SK-N-SH (cell line): Measurements from ENCODE around the gene CCM2. TPM values are rescaled to one million over a fixed set of nuclear protein-coding genes. Genes with fewer than 3 reads are reported as not detected.

ENCODE experiments used
- CTCF ChIA-PET: fragments of 300-600, 350-600 bp; formaldehyde crosslinking; extraction: SDS; loops from one replicate; lab custom pipeline; 2021; lab: Yijun Ruan, JAX
- POLR2A ChIA-PET: fragments of 350-600 bp; sonication (Branson Sonifier 250); formaldehyde crosslinking; extraction: SDS; loops from one replicate; lab custom pipeline; 2020; ENCODE audit warnings: antibody characterized with exemption, inconsistent platforms; lab: Yijun Ruan, JAX
- DNase-seq: peaks from one replicate; pipeline ENCODE4 v3.0.0; 2012
- H2AFZ ChIP-seq: fragments of 200-600 bp; sonication (generic); 2 replicates; pipeline ENCODE4 v1.8.1; 2016; ENCODE audit warnings: antibody characterized with exemption, mild to moderate bottlenecking, low read depth
- H3F3A ChIP-seq: fragments of 200-600 bp; sonication (generic); replicated peaks from 2 replicates; pipeline ENCODE3; 2016; ENCODE audit warnings: antibody characterized with exemption, mild to moderate bottlenecking; ENCODE audit not compliant: insufficient read depth
- H3K27ac ChIP-seq, 2 experiments: fragments of 200-500 bp in 1 of 2; fragments of 200-600 bp in 1 of 2; sonication (Bioruptor generic) in 1 of 2; sonication (generic), shearing (Covaris generic) in 1 of 2; 2 replicates each; pipeline versions ENCODE4 v1.5.1 to v1.6.1; 2014 to 2016; ENCODE audit warnings: low read depth in 2 of 2, inconsistent platforms in 1 of 2, low read length in 1 of 2, mild to moderate bottlenecking in 1 of 2, mixed read lengths in 1 of 2
- H3K27me3 ChIP-seq: fragments of 200-600 bp; sonication (generic), shearing (Covaris generic); 2 replicates; pipeline ENCODE4 v1.6.1; 2016; ENCODE audit warnings: mixed run types; ENCODE audit not compliant: insufficient read depth
- H3K36me3 ChIP-seq, 2 experiments: fragments of 200-500 bp in 1 of 2; fragments of 200-600 bp in 1 of 2; sonication (Bioruptor generic) in 1 of 2; sonication (generic) in 1 of 2; replicated peaks in 1 of 2; 2 replicates each; pipeline versions ENCODE3 to v1.5.1; 2014 to 2016; ENCODE audit warnings: low read length in 1 of 2, mild to moderate bottlenecking in 1 of 2; ENCODE audit not compliant: insufficient read depth in 2 of 2, control insufficient read depth in 1 of 2
- H3K4me1 ChIP-seq, 2 experiments: fragments of 200-500 bp in 1 of 2; fragments of 200-600 bp in 1 of 2; sonication (Bioruptor generic) in 1 of 2; sonication (generic), shearing (Covaris generic) in 1 of 2; 2 replicates each; pipeline versions ENCODE4 v1.5.1 to v1.6.1; 2014 to 2016; ENCODE audit warnings: low read depth in 1 of 2, low read length in 1 of 2, mixed run types in 1 of 2; ENCODE audit not compliant: insufficient read depth in 2 of 2, control insufficient read depth in 1 of 2
- H3K4me2 ChIP-seq: fragments of 200-600 bp; sonication (generic), shearing (Covaris generic); 2 replicates; pipeline ENCODE4 v1.6.1; 2017; ENCODE audit warnings: mixed run types
- H3K4me3 ChIP-seq, 2 experiments: fragments of 200-500 bp in 1 of 2; fragments of 200-600 bp in 1 of 2; sonication (Bioruptor generic) in 1 of 2; sonication (generic), shearing (Covaris generic) in 1 of 2; 2 replicates each; pipeline versions ENCODE4 v1.5.1 to v1.8.1; 2014 to 2016; ENCODE audit warnings: low read depth in 2 of 2, inconsistent platforms in 1 of 2, low read length in 1 of 2, mild to moderate bottlenecking in 1 of 2, mixed read lengths in 1 of 2, moderate library complexity in 1 of 2
- H3K79me2 ChIP-seq: fragments of 200-600 bp; sonication (generic); 2 replicates; pipeline ENCODE4 v1.8.1; 2017; ENCODE audit warnings: mild to moderate bottlenecking; ENCODE audit not compliant: insufficient read depth
- H3K9ac ChIP-seq: fragments of 200-600 bp; sonication (generic); 2 replicates; pipeline ENCODE4 v1.6.1; 2017; ENCODE audit warnings: mixed run types
- H3K9me2 ChIP-seq: fragments of 200-600 bp; sonication (generic); 2 replicates; pipeline ENCODE4 v1.6.1; 2017; ENCODE audit warnings: mixed run types
- H3K9me3 ChIP-seq: fragments of 200-600 bp; sonication (generic); 2 replicates; pipeline ENCODE4 v1.6.1; 2017; ENCODE audit warnings: mixed run types, mild to moderate bottlenecking, moderate library complexity
- H4K20me1 ChIP-seq: fragments of 200-600 bp; sonication (generic); 2 replicates; pipeline ENCODE4 v1.6.1; 2017; ENCODE audit warnings: mild to moderate bottlenecking, mixed run types; ENCODE audit not compliant: insufficient read depth
- CHD2 ChIP-seq: fragments of 150-350 bp; IDR thresholded peaks from 2 replicates; pipeline ENCODE4 v1.6.1; 2018; ENCODE audit warnings: low read length; ENCODE audit not compliant: partially characterized antibody
- ELF1 ChIP-seq: IDR thresholded peaks from 2 replicates; pipeline ENCODE4 v1.4.0; 2012
- FOSL2 ChIP-seq: IDR thresholded peaks from 2 replicates; pipeline ENCODE4 v1.4.0; 2012; ENCODE audit warnings: low read depth, mild to moderate bottlenecking, moderate library complexity, borderline replicate concordance
- FOXJ3 ChIP-seq: sonication (generic); formaldehyde crosslinking; IDR thresholded peaks from 2 replicates; pipeline ENCODE4 v1.5.1; 2020; ENCODE audit warnings: mild to moderate bottlenecking, missing genetic modification reagents
- FOXM1 ChIP-seq: IDR thresholded peaks from 2 replicates; pipeline ENCODE4 v1.4.0; 2012; ENCODE audit warnings: low read depth, mild to moderate bottlenecking
- GATA2 ChIP-seq: sonication (generic); formaldehyde crosslinking; IDR thresholded peaks from 2 replicates; pipeline ENCODE4 v1.5.0; 2020; ENCODE audit warnings: mild to moderate bottlenecking, missing genetic modification reagents
- JUND ChIP-seq: IDR thresholded peaks from 2 replicates; pipeline ENCODE4 v1.4.0; 2012
- MEF2A ChIP-seq: IDR thresholded peaks from 2 replicates; pipeline ENCODE4 v1.4.0; 2012; ENCODE audit warnings: low read depth, borderline replicate concordance
- MXI1 ChIP-seq: IDR thresholded peaks from 2 replicates; pipeline ENCODE4 v1.6.1; 2012; ENCODE audit warnings: mild to moderate bottlenecking, low read depth, low read length, improper control_type of control experiment
- NFIC ChIP-seq: IDR thresholded peaks from 2 replicates; pipeline ENCODE4 v1.4.0; 2012; ENCODE audit warnings: borderline replicate concordance
- NRF1 ChIP-seq: IDR thresholded peaks from 2 replicates; pipeline ENCODE4 v1.6.1; 2012; ENCODE audit warnings: low read depth, mild to moderate bottlenecking, low read length
- RAD21 ChIP-seq: IDR thresholded peaks from 2 replicates; pipeline ENCODE4 v1.6.1; 2012; ENCODE audit warnings: mild to moderate bottlenecking, low read length
- RFX5 ChIP-seq: IDR thresholded peaks from 2 replicates; pipeline ENCODE4 v1.6.1; 2012; ENCODE audit warnings: mild to moderate bottlenecking, improper control_type of control experiment, low read length
- SIN3A ChIP-seq: IDR thresholded peaks from 2 replicates; pipeline ENCODE4 v1.6.1; 2012; ENCODE audit warnings: low read depth, mild to moderate bottlenecking, low read length, moderate library complexity, borderline replicate concordance
- TAF1 ChIP-seq: IDR thresholded peaks from 2 replicates; pipeline ENCODE4 v1.6.1; 2012; ENCODE audit warnings: low read depth, mild to moderate bottlenecking, low read length, moderate library complexity, borderline replicate concordance
- TCF12 ChIP-seq: IDR thresholded peaks from 2 replicates; pipeline ENCODE4 v1.4.0; 2012
- TEAD4 ChIP-seq: IDR thresholded peaks from 2 replicates; pipeline ENCODE4 v1.4.0; 2012; ENCODE audit warnings: mild to moderate bottlenecking, borderline replicate concordance; ENCODE audit not compliant: insufficient read depth
- WGBS: methylation state at CpG from one replicate; pipeline ENCODE4 v1.1.6; 2017; ENCODE audit warnings: low lambda C conversion rate; 5-methylcytosine and 5-hydroxymethylcytosine counted together
- polyA plus RNA-seq, 3 experiments: library from polyadenylated mRNA; depleted of rRNA; stranded (reverse); fragments of >200 nt; gene quantifications; 2 replicates each; pipeline ENCODE4 v1.2.3, GENCODE V29; 2012
- TF ChIP-seq, protein P1 (sequence below): fragments of 150-350 bp; IDR thresholded peaks from 2 replicates; pipeline ENCODE4 v1.6.1; 2017; ENCODE audit warnings: antibody characterized with exemption, low read length, low read depth, borderline replicate concordance
- TF ChIP-seq, protein P2 (sequence below): IDR thresholded peaks from 2 replicates; pipeline ENCODE4 v1.4.0; 2012; ENCODE audit warnings: low read depth
- TF ChIP-seq, protein P3 (sequence below): fragments of 200-600 bp; sonication (generic); IDR thresholded peaks from 2 replicates; pipeline ENCODE4 v1.6.1; 2017; ENCODE audit warnings: antibody characterized with exemption, mild to moderate bottlenecking, moderate library complexity
- TF ChIP-seq, protein P4 (sequence below): IDR thresholded peaks from 2 replicates; pipeline ENCODE4; 2012
- TF ChIP-seq, protein P5 (sequence below): fragments of 150-350 bp; IDR thresholded peaks from 2 replicates; pipeline ENCODE4 v1.6.1; 2016; ENCODE audit warnings: mild to moderate bottlenecking, low read depth, low read length
- TF ChIP-seq, protein P6 (sequence below): IDR thresholded peaks from 2 replicates; pipeline ENCODE4 v1.4.0; 2012; ENCODE audit warnings: low read depth, borderline replicate concordance

CCM2 gene
- polyA plus RNA-seq, 1 of the 3 experiments (the other 2 are of a cell fraction): 83.2 TPM

DNA sequence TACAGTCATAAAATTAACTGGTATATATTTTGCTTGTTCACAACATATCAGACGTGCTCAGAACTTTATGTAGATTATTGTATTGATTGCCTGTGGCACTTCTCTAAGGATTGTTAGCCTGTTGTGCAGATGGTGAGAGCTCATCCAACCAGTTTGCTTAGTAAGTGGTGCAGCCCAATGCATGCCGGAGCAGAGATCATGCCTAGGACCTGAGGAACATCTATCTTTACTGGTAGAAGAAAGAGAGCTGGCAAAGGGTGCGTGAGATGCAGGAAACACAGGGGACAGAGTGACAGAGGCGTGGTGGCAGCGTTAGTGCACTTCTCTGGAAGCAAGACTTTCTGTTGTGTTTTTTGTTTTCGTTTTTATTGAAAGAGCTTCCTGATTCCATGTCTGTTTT lies 35.9 kb downstream of the CCM2 start:
- H3F3A ChIP-seq: no peaks in the 10 kb centered on the region
- H3K27me3 ChIP-seq: no peaks in the 10 kb centered on the region
- peaks cover 11 to 13% of the 10 kb centered on the region in 2 experiments; a peak in 3 of 4 replicates for H3K4me1 ChIP-seq
- no peak for TF ChIP-seq SIN3A
- TF ChIP-seq TAF1: no peak
- no peak for TF ChIP-seq GATA2 (CRISPR knock-in tag)
- TF ChIP-seq MXI1: no peak
- TF ChIP-seq, protein P1, sequence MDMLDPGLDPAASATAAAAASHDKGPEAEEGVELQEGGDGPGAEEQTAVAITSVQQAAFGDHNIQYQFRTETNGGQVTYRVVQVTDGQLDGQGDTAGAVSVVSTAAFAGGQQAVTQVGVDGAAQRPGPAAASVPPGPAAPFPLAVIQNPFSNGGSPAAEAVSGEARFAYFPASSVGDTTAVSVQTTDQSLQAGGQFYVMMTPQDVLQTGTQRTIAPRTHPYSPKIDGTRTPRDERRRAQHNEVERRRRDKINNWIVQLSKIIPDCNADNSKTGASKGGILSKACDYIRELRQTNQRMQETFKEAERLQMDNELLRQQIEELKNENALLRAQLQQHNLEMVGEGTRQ: no peak
- TF ChIP-seq, protein P2, sequence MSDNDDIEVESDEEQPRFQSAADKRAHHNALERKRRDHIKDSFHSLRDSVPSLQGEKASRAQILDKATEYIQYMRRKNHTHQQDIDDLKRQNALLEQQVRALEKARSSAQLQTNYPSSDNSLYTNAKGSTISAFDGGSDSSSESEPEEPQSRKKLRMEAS: no peak
- no peak for TF ChIP-seq NRF1
- no peak for TF ChIP-seq JUND
- no peak for TF ChIP-seq CHD2
- TF ChIP-seq FOXJ3 (CRISPR knock-in tag): no peak
- TF ChIP-seq TCF12: no peak
- TF ChIP-seq FOXM1: no peak
- no peak for TF ChIP-seq RAD21
- 94% methylated on average over 6 of the region's 6 CpGs for WGBS
- CTCF ChIA-PET: interaction anchor here (0.8 to 1.8 kb wide), 4 partner anchors 10 to 100 kb away, joined by 3 to 5 read pairs (median 4); no protein-coding TSS in a partner anchor
- no peak overlapping the region for H3K4me2 ChIP-seq
- H3K79me2 ChIP-seq: peaks cover 85% of the 10 kb centered on the region
- H3K27ac ChIP-seq: no peak overlapping the region
- H3K9ac ChIP-seq: no peak overlapping the region
- H4K20me1 ChIP-seq: peaks cover 31% of the 10 kb centered on the region
- no peaks in the 10 kb centered on the region for H3K9me3 ChIP-seq
- no peaks in the 10 kb centered on the region for H3K9me2 ChIP-seq
- no peak for DNase-seq
- H3K4me3 ChIP-seq: no peak overlapping the region
- no peak overlapping the region for H2AFZ ChIP-seq
- POLR2A ChIA-PET: no interaction called here
- peaks cover 17 to 30% of the 10 kb centered on the region in 2 experiments for H3K36me3 ChIP-seq

DNA sequence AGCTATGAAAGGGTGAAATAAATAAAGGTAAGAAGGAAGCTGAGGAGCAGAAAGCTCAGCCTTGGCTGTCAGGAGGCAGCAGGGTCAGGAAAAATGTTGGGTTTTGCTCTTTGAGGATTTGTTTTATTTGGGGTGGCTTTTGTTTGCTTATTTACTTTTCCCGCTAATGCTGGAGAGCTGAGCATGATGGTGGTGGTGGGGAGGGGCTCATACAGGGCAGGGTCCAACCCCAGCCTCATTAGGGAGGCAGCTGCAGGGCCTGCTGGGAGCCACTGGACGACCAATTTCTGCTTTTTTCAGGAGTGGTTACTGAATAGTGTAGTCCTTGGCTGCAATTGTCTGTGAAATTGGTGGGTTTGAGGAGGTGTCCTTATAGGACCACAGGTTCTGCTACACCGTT lies 36.3 kb downstream of the CCM2 start:
- no peaks in the 10 kb centered on the region for H3K9me2 ChIP-seq
- WGBS: 92% methylated on average over 3 of the region's 3 CpGs
- H3K4me2 ChIP-seq: no peak overlapping the region
- H3K79me2 ChIP-seq: peaks cover 83% of the 10 kb centered on the region
- H3K27me3 ChIP-seq: no peaks in the 10 kb centered on the region
- peaks cover 11 to 13% of the 10 kb centered on the region in 2 experiments; a peak in 3 of 4 replicates for H3K4me1 ChIP-seq
- peaks cover 21 to 34% of the 10 kb centered on the region in 2 experiments for H3K36me3 ChIP-seq
- TF ChIP-seq, protein P3, sequence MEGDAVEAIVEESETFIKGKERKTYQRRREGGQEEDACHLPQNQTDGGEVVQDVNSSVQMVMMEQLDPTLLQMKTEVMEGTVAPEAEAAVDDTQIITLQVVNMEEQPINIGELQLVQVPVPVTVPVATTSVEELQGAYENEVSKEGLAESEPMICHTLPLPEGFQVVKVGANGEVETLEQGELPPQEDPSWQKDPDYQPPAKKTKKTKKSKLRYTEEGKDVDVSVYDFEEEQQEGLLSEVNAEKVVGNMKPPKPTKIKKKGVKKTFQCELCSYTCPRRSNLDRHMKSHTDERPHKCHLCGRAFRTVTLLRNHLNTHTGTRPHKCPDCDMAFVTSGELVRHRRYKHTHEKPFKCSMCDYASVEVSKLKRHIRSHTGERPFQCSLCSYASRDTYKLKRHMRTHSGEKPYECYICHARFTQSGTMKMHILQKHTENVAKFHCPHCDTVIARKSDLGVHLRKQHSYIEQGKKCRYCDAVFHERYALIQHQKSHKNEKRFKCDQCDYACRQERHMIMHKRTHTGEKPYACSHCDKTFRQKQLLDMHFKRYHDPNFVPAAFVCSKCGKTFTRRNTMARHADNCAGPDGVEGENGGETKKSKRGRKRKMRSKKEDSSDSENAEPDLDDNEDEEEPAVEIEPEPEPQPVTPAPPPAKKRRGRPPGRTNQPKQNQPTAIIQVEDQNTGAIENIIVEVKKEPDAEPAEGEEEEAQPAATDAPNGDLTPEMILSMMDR: no peak
- TF ChIP-seq ELF1: no peak
- no peak for TF ChIP-seq TEAD4
- TF ChIP-seq FOSL2: no peak
- TF ChIP-seq, protein P4, sequence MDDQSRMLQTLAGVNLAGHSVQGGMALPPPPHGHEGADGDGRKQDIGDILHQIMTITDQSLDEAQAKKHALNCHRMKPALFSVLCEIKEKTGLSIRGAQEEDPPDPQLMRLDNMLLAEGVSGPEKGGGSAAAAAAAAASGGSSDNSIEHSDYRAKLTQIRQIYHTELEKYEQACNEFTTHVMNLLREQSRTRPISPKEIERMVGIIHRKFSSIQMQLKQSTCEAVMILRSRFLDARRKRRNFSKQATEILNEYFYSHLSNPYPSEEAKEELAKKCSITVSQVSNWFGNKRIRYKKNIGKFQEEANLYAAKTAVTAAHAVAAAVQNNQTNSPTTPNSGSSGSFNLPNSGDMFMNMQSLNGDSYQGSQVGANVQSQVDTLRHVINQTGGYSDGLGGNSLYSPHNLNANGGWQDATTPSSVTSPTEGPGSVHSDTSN: no peak
- no peak for TF ChIP-seq NFIC
- no peak for TF ChIP-seq RFX5
- no peak for TF ChIP-seq CHD2
- no peak for TF ChIP-seq FOXM1
- TF ChIP-seq TCF12: no peak
- TF ChIP-seq SIN3A: no peak
- TF ChIP-seq TAF1: no peak
- no peak for TF ChIP-seq NRF1
- no peak for TF ChIP-seq MEF2A
- TF ChIP-seq JUND: no peak
- TF ChIP-seq, protein P5, sequence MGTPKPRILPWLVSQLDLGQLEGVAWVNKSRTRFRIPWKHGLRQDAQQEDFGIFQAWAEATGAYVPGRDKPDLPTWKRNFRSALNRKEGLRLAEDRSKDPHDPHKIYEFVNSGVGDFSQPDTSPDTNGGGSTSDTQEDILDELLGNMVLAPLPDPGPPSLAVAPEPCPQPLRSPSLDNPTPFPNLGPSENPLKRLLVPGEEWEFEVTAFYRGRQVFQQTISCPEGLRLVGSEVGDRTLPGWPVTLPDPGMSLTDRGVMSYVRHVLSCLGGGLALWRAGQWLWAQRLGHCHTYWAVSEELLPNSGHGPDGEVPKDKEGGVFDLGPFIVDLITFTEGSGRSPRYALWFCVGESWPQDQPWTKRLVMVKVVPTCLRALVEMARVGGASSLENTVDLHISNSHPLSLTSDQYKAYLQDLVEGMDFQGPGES: no peak
- TF ChIP-seq, protein P6, sequence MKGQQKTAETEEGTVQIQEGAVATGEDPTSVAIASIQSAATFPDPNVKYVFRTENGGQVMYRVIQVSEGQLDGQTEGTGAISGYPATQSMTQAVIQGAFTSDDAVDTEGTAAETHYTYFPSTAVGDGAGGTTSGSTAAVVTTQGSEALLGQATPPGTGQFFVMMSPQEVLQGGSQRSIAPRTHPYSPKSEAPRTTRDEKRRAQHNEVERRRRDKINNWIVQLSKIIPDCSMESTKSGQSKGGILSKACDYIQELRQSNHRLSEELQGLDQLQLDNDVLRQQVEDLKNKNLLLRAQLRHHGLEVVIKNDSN: no peak
- no peak for DNase-seq
- no peaks in the 10 kb centered on the region for H3F3A ChIP-seq
- ChIA-PET CTCF (interaction anchor here (0.8 to 1.8 kb wide), 4 partner anchors 9 to 100 kb away, joined by 3 to 5 read pairs (median 4); no protein-coding TSS in a partner anchor), POLR2A (no interaction called here)
- H3K27ac ChIP-seq: no peak overlapping the region
- peaks cover 31% of the 10 kb centered on the region for H4K20me1 ChIP-seq
- no peak overlapping the region for H3K9ac ChIP-seq
- no peak overlapping the region for H3K4me3 ChIP-seq
- no peaks in the 10 kb centered on the region for H3K9me3 ChIP-seq
- H2AFZ ChIP-seq: no peak overlapping the region
